Cerebellar cortex (tissue), 1 donor: ENCODE results near the gene SIX1.

Experiments used
- DNase-seq: peaks from one replicate; pipeline ENCODE4 v3.0.0-alpha.2; 2015; ENCODE audit warnings: low spot score

The SIX1 gene

DNA sequence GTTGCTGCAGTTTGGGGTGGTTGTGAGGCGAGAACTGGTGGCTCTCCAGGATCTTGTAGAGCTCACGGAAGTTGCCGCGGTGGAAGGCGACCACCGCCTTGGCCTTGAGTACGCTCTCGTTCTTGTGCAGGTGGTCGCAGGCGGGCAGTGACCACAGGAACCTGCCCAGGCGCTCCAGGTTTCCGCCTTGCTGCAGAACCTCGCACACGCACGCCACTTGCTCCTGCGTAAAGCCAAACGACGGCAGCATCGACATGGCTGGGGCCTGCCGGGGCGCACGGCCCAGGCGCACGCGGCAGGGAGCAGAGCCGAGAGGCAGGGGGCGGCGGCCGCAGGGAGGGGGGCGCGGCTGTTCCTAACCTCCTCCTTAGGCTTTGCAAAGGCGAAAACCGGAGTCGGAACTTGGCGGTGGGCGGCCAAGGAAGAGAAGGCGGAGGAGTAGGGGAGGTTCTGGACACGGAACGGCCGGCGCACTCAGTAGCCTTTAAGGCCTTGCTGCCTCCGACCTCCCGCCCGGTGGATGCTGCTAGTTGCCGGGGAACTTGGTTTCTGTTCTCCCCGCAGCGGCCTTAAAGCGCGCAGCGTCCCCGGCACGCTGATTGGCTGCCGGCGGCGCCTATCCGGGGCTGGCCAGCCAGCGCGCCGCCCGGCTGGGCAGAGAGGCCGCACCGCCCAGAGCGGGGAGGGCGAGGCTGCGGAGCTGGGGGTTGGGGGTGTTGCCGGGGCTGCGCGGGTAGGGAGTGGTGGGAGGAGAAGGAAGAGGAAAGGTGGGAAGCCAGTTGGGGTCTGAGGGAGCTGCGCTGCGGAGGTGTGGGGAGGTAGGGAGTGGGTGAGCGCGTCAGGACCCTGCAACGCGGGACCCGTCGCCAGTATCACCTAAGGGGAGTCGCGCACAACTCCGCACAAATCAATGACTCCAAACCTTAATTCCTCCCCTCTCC, at the start of gene SIX1:
Gene SIX1, minus strand, starts transcription at position 544 of the 941 bp plus-strand sequence. Its CDS starts 288 bp downstream, at position 256.
- peak; percentile 39 for DNase-seq

- DNase-seq, result no peak
Observed at GRCh38 chr14:60695327-60695726, 46.0 kb upstream of the SIX1 start.

DNA sequence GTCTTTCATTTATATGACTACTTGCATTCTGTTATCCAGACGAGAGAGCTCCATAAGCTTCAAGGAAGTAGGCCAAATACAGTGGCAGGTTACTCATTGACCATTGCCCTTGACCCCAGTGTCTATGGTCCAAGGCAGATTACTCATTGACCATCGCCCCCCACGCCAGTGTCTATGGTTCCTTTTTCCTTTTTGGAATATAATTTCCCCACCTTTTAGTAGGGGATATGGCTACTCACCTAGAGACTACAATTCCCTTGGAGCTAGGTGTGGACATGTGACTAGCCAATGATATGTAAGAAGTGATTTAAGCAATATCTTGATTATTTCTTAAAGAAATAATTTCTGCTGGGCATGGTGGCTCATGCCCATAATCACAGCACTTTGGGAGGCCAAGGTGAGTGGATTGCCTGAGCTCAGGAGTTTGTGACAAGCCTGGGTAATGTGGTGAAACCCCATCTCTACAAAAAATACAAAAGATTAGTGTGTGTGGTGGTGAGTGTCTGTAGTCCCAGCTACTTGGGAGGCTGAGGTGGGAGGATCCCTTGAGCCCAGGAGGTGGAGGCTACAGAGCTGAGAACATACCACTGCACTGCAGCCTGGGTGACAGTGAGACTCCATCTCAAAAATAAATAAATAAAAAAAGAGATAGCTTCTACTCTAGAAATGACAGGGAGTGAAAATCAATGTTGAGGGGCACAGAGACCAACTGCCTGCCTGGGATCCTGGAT, 42.3 kb upstream of the SIX1 start:
- no peak for DNase-seq

GRCh38 chr14:60686865-60687264, 37.6 kb upstream of the SIX1 start:
- no peak for DNase-seq

GRCh38 chr14:60684203-60684602, 34.9 kb upstream of the SIX1 start:
- DNase-seq, result no peak

DNA sequence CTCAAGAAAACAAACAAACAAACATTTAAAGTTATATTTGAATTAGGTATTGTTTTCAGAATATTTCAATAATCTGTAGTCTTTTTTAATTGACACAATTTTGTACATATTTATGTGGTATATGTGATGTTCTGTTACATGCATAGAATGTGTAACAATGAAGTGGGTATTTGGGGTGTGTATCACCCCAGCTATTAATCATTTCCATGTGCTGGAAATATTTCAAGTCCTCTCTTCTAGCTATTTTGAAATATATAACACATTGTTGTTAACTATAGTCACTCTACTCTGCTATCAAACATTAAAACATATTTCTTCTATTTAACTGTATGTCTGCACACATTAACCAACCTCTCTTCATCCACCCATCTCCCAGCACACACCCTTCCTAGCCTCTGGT, 32.0 kb upstream of the SIX1 start:
- no peak for DNase-seq

- no peak for DNase-seq
Observed at GRCh38 chr14:60680511-60680910, 31.2 kb upstream of the SIX1 start.

DNA sequence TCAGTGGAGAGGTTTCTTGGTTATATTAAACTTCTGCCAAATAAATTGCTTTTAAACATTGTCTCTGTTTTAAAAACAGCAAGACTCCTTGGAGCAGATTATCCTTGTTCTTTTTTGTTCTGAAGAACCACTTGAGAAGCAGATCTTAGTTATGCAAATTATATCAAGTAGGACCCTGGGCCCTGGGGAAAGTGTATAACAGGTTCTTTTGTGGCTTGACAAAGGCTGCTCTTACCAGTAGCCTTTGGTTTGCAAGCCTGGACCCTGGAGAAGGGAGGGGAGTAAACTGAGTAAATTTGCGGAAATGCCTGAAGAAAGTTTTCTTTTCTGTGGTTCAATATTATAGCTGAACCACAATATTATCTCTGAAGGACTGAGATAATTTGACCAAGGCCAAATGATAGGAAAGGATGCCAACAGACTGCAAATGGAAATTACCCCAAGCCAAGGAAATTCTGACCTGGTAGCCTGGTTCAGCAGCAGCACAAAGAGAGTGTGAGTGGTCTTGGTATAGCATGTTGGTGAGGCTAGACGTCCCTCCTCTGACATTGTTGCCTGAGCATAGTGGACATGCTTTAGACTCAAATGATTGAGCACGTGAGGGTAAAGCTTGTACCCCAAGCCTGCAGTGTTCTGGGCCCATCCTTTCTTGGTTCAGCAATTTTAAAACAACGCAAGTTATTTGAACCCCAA, 30.4 kb upstream of the SIX1 start:
- no peak for DNase-seq

GRCh38 chr14:60677701-60678100, 28.4 kb upstream of the SIX1 start:
- no peak for DNase-seq

DNA sequence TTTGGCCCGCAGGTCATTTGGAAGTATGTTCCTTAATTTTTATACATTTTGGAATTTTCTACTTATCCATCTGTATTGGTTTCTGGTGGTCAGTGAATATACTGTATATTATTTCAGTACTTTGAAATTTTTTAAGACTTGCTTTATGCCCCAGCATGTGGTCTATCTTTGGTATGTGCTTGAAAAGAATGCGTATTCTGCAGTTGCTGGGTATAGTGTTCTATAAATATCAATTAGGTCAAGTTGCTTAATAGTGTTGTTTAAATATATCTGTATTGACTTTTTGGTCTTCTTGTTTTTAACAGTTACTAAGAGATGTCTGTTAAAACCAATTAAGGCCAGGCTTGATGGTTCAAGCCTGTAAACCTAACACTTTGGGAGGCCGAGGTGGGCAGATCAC, 21.7 kb upstream of the SIX1 start:
- no peak for DNase-seq

- DNase-seq, result no peak
Observed at GRCh38 chr14:60668431-60669112, 19.3 kb upstream of the SIX1 start.

DNA sequence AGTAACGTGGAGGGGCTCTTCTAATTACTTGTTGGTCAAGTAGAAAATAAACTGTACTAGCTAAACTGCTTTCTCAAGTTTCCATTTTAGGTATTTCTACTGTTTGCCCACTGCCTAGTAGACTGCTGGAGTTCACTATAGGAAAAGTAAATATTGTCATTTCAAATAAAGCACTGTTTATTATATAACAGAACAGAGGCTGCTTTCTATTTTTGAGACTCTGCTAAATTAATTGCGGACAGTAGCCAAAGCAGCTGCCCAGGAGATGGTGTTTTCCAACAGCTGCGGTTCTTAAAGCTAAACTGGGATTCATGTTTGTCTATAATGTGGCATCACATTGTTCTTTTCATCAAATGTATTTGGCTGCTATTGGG, 15.9 kb upstream of the SIX1 start:
- no peak for DNase-seq

- DNase-seq, result no peak
Observed at GRCh38 chr14:60662982-60663381, 13.7 kb upstream of the SIX1 start.

GRCh38 chr14:60661721-60662120, 12.4 kb upstream of the SIX1 start:
- DNase-seq, result no peak

DNA sequence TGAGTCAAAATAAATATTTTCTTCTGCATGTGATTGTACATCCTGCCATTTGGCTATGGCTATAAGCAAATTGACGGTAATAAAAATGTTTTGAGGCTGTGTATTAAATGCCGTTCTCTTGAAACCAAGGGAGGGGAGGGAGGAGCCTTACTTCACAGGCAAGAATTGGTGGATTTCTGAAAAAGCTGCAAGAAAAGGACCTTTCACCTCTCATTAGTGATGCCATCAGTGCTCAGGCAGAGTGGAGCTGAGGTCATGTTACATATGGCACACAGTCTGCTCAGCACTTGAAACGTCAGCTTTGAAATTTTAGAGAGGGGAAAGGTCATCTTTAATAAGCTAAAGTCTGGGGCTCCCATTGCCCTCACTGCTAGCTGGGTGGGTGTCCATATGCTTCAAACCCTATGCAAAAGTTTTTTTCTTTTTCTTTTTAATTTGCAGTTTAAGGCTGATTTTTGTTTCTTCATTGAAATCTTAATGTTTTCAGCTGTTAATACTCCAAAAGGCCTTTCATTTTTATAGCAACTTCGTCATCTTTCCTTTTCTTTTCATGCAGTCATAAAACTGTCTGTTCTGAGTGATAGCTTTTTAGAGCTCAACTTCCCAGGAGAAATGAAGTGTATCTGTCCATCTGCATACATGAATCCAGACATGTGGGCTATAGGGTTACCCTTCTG, 9.8 kb upstream of the SIX1 start:
- no peak for DNase-seq

DNA sequence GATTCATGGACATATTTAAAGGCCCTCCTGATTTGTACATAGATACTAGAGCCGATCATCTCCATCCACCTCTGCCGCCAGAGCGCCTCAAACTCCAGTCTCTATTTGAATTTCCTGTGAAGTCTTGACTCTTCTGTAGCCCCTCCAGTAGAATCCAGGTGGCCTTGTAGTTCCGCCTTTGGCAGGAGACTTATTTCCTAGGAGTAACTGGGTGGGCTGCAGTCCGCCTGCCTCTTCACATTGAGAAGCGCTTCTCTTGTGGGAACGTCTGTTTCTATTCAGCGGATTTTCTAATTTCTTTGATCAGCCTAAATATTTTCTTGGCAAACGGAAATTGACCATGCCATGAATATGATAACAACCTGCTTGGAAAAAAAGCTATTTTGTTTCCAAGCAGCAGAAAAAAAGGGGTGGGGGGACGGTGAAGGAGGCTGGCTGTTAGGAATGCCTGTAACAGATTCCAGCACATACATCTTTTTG, 9.0 kb upstream of the SIX1 start:
- no peak for DNase-seq

DNA sequence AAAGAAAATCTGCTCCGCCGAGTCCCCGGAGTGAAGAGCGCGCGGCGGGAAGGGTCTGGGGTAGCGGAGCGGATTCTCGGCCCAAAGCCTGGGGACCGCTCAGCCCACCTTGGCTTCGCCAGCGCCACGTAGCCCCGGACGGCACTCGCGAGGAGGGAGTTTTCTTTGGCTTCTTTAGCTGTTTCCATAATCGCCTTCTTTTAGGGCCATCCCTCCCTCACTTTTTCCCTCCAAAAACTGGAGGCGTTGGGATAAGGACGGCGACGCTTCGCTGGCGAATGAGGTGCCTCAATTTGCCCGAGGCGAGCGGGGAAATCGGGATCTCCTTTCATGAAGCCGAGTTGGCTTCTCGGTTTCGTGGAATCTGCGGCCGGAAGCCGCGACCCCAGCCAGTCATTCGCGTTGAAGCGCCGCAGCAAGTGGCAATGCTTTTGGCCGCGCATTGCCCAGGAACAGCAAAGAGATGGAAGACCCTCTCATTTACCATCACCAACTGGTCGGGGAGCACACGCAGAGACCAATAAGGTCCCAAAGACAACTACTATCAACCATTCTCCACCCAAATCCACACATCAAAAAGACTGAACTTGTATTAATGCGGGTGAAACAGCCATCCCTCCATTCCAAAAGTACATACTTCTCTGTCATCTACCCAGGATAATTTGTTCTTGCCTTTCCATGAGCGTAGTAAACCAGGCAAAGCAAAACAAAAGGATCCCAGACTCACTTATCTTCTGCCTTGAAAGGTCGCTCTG, 8.4 kb upstream of the SIX1 start:
- no peak for DNase-seq

GRCh38 chr14:60656686-60657455, 7.6 kb upstream of the SIX1 start:
- no peak for DNase-seq

- DNase-seq, result no peak
Observed at GRCh38 chr14:60655898-60656685, 6.8 kb upstream of the SIX1 start.
